Activated naive CD8-positive, alpha-beta T cell treated with anti-CD3 and anti-CD28 coated beads, Interleukin-2, amount 50 U/mL, for 24 hours (primary cell): ENCODE results near the gene EIF4G3.
"Not testable (repeated sequence)": the region's sequence is repeated elsewhere in the genome, so short reads cannot be mapped to it uniquely, and the experiment has no call there.

ENCODE experiments used
- ATAC-seq: fragments of 150-1000 bp; cut with Tn5 transposase; one replicate; pipeline ENCODE4 v1.10.0; 2021
- DNase-seq: peaks from one replicate; pipeline ENCODE4 v3.0.0; 2021
- H3K27ac Mint-ChIP-seq: one replicate; pipeline ENCODE4 v1.8.0; 2021; ENCODE audit warnings: mild to moderate bottlenecking, mixed read lengths
- H3K27me3 Mint-ChIP-seq: one replicate; pipeline ENCODE4 v1.8.0; 2021; ENCODE audit warnings: mixed read lengths
- H3K36me3 Mint-ChIP-seq: one replicate; pipeline ENCODE4 v1.8.0; 2021; ENCODE audit warnings: low read depth, mixed read lengths
- H3K4me1 Mint-ChIP-seq: one replicate; pipeline ENCODE4 v1.8.0; 2021; ENCODE audit warnings: mixed read lengths
- H3K4me3 Mint-ChIP-seq: one replicate; pipeline ENCODE4 v1.8.0; 2021; ENCODE audit warnings: mild to moderate bottlenecking, moderate library complexity, mixed read lengths
- H3K9me3 Mint-ChIP-seq: one replicate; pipeline ENCODE4 v1.8.0; 2021; ENCODE audit warnings: mixed read lengths

Gene EIF4G3

DNA sequence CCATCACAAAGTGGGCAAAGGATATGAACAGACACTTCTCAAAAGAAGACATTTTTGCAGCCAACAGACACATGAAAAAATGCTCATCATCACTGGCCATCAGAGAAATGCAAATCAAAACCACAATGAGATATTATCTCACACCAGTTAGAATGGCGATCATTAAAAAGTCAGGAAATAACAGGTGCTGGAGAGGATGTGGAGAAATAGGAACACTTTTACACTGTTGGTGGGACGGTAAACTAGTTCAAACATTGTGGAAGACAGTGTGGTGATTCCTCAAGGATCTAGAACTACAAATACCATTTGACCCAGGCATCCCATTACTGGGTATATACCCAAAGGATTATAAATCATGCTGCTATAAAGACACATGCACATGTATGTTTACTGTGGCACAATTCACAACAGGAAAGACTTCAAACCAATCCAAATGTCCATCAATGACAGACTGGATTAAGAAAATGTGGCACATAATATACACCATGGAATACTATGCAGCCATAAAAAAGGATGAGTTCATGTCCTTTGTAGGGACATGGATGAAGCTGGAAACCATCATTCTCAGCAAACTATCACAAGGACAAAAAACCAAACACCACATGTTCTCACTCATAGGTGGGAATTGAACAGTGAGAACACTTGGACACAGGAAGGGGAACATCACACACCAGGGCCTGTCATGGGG, 83.3 kb downstream of the EIF4G3 start:
- DNase-seq, H3K27ac Mint-ChIP-seq, H3K4me3 Mint-ChIP-seq, H3K9me3 Mint-ChIP-seq, ATAC-seq, H3K27me3 Mint-ChIP-seq: not testable (repeated sequence)
- Mint-ChIP-seq H3K36me3 (peaks cover 43% of the 10 kb centered on the region), H3K4me1 (peaks cover 16% of the 10 kb centered on the region)

DNA sequence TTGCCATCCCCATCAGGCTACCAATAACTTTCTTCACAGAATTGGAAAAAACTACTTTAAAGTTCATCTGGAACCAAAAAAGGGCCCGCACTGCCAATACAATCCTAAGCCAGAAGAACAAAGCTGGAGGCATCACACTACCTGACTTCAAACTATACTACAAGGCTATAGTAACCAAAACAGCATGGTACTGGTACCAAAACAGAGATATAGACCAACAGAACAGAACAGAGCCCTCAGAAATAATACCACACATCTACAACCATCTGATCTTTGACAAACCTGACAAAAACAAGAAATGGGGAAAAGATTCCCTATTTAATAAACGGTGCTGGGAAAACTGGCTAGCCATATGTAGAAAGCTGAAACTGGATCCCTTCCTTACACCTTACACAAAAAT, 84.2 kb downstream of the EIF4G3 start:
- not testable (repeated sequence) for DNase-seq, H3K27me3 Mint-ChIP-seq, H3K4me3 Mint-ChIP-seq, H3K27ac Mint-ChIP-seq, ATAC-seq, H3K9me3 Mint-ChIP-seq
- H3K4me1 Mint-ChIP-seq, result peaks cover 16% of the 10 kb centered on the region
- H3K36me3 Mint-ChIP-seq, result peaks cover 40% of the 10 kb centered on the region

DNA sequence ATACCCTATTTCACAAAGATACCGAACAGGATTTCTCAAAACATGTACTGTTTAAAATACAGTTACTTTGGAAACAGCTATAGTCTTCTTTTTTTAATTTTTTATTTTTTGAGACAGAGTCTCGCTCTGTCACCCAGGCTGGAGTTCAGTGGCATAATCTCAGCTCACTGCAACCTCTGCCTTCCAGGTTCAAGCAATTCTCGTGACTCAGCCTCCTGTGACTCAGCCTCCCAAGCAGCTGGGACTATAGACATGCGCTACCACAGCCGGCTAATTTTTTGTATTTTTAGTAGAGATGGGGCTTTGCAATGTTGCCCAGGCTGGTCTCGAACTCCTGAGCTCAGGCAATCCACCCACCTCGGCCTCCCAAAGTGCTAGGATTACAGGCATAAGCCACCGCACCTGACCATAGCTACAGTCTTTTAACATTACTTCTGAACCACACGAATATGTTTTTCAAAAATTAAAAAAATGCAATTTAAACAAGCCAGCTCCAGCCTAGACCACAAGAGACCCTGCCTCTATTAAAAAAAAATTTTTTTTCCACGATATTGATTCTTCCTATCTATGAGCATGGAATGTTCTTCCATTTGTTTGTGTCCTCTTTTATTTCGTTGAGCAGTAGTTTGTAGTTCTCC, 85.5 kb downstream of the EIF4G3 start:
- H3K4me3 Mint-ChIP-seq, DNase-seq, H3K9me3 Mint-ChIP-seq, H3K27me3 Mint-ChIP-seq, H3K27ac Mint-ChIP-seq: not testable (repeated sequence)
- Mint-ChIP-seq H3K36me3 (peaks cover 43% of the 10 kb centered on the region), H3K4me1 (peaks cover 16% of the 10 kb centered on the region)
- ATAC-seq, result peak; percentile 78

DNA sequence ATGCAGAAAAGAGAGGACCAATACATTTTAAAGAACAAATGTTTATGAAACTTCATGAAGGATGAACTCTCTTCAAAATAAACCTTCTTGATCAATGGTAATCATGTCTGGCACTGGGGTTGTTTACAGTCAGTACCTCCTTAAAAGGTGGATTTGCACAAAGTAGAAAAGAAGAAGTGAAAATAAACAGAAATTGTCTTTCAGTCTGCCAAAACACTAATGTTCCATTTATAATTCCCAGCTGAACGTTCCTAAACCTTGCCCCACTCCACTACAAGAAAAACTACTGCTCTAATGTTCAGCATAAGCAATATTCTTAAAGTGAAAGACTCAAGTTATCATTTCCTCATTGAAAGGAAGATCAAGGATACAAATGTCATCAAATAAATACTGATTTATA, 86.2 kb downstream of the EIF4G3 start:
- ATAC-seq (no peak), DNase-seq (no peak)
- H3K27me3 Mint-ChIP-seq, result no peaks in the 10 kb centered on the region
- H3K9me3 Mint-ChIP-seq, result no peaks in the 10 kb centered on the region
- H3K27ac Mint-ChIP-seq, result no peak overlapping the region
- peaks cover 16% of the 10 kb centered on the region for H3K4me1 Mint-ChIP-seq
- peaks cover 40% of the 10 kb centered on the region for H3K36me3 Mint-ChIP-seq
- no peak overlapping the region for H3K4me3 Mint-ChIP-seq

DNA sequence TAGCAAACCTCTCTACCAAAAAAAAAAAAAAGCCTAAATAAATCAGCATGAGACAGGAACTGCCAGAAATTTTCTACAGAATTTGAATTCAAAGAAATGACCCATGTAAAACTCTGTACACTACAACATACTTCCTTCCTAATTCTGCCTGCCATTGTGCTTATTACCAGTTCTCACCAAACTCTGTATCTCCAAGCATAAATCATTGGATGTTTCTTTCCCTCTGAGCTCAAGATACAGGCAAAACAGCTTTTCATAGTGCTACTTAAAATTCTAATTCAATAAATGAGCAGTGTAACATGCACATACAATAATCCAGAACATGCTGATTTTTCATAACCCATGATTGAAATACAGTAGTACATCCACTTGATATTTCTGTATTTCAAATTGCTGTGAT, 87.0 kb downstream of the EIF4G3 start:
- Mint-ChIP-seq H3K4me1 (peaks cover 16% of the 10 kb centered on the region), H3K4me3 (no peak overlapping the region), H3K36me3 (peaks cover 34% of the 10 kb centered on the region), H3K27ac (no peak overlapping the region), H3K27me3 (no peaks in the 10 kb centered on the region), H3K9me3 (no peaks in the 10 kb centered on the region)
- no peak for ATAC-seq
- no peak for DNase-seq

DNA sequence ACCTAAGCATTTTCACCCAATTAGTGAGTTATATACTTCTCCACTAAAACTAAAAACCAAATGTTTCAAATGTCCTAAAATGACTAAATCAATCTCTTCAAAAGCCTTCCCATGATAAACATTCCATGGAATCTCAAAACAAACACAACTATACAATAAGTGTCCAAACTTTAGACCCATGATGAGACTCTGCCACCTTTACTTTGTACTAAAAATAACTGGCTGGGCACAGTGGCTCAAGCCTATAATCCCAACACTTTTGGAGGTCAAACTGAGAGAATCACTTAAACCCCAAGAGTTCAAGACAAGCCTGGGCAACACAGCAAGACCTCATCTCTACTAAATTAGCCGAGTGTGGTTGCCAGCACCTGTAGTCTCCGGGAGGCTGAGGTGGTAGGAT, 87.4 kb downstream of the EIF4G3 start:
- Mint-ChIP-seq H3K27me3 (no peaks in the 10 kb centered on the region), H3K36me3 (peaks cover 35% of the 10 kb centered on the region), H3K27ac (no peak overlapping the region), H3K9me3 (no peaks in the 10 kb centered on the region), H3K4me1 (peaks cover 21% of the 10 kb centered on the region), H3K4me3 (no peak overlapping the region)
- no peak for DNase-seq
- ATAC-seq, result no peak

DNA sequence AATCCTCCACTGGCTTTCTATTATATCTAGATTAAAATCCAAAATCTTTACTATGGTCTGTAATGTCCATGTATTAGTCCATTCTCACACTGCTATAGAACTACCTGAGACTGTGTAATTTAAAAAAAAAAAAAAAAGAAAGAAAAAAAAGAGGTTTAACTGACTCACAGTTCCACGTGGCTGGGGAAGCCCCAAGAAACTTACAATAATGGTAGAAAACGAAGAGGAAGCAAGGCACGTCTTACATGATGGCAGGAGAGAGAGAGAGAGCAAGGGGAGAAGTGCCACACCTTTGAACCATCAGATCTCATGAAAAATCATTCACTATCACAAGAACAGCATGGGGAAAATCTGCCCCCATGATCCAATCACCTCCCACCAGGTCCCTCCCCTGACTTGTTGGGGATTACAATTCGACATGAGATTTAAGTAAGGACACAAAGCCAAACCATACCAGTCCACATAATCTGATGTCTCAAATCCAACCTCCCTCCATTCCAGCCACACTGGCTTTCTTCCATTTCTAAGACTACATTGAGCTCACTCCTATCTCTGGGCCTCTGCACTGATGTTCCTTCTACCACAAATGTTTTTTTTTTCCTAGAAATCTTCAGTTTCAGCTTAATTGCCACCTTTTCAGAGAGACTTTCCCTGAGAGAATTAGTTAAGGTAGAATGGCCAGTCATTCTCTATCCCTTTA, 92.4 kb downstream of the EIF4G3 start:
- no peaks in the 10 kb centered on the region for H3K9me3 Mint-ChIP-seq
- H3K4me1 Mint-ChIP-seq, result peaks cover 11% of the 10 kb centered on the region
- no peaks in the 10 kb centered on the region for H3K27me3 Mint-ChIP-seq
- no peak overlapping the region for H3K27ac Mint-ChIP-seq
- ATAC-seq (no peak), DNase-seq (no peak)
- H3K4me3 Mint-ChIP-seq, result no peak overlapping the region
- H3K36me3 Mint-ChIP-seq, result peaks cover 39% of the 10 kb centered on the region

DNA sequence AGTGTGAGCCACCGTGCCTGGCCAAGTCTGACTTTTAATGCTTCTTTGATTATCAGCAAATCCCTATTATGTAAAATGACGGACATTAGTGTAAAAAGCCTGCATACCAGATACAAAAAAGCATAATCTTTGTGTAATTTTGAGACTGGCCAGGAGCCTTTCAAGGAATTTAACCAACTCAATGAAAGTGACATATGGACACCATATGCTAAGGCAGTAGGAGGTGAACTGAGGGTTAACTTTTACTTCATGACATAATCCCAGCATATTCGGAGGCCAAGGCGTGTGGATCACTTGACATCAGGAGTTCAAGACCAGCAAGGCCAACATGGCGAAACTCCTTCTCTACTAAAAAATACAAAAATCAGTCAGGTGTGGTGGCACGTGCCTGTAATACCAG, 94.6 kb downstream of the EIF4G3 start:
- Mint-ChIP-seq H3K4me1 (peaks cover 14% of the 10 kb centered on the region), H3K27ac (no peak overlapping the region), H3K9me3 (no peaks in the 10 kb centered on the region), H3K27me3 (no peaks in the 10 kb centered on the region), H3K36me3 (peaks cover 32% of the 10 kb centered on the region), H3K4me3 (no peak overlapping the region)
- DNase-seq (no peak), ATAC-seq (no peak)

DNA sequence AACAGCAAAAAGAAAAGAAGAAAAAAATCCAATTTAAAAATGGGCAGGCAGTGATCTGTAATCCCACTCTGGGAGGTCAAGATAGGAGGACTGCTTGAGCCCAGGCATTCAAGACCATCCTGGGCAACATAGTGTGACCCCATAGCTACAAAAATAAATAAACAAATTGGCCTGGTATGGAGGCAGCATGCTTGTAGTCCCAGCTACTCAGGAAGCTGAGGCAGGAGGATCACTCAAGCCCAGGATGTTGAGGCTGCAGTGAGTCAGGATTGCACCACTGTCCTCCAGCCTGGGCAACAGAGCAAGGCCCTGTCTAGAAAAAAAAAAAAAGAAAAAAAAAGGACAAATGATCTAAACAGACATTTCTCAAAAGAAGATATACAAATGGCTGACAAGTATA, 99.6 kb downstream of the EIF4G3 start:
- DNase-seq (no peak), ATAC-seq (no peak)
- Mint-ChIP-seq H3K4me1 (peaks cover 6% of the 10 kb centered on the region), H3K27me3 (no peaks in the 10 kb centered on the region), H3K27ac (no peak overlapping the region), H3K36me3 (peaks cover 23% of the 10 kb centered on the region), H3K9me3 (no peaks in the 10 kb centered on the region), H3K4me3 (no peak overlapping the region)

DNA sequence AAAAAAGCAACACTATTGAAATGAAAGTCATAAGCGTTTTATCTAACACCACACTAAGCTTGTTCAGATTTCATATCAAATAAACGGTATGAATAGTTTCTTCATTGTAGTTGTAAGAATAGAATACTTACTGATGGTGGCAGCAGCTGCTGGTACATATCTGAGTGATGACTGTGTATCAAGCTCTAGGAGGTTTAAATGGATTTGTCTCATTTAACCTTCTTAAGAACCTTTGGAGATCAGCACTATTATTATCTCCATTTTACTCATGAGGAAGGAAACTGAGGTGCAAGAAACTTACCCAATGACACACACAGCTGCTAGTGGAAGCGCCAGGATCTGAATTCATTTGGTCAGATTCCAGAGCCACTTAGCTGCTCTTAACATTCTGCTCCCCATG, 104.0 kb downstream of the EIF4G3 start:
- peaks cover 6% of the 10 kb centered on the region for H3K4me1 Mint-ChIP-seq
- no peaks in the 10 kb centered on the region for H3K27me3 Mint-ChIP-seq
- H3K4me3 Mint-ChIP-seq, result no peak overlapping the region
- no peak for ATAC-seq
- DNase-seq, result no peak
- H3K27ac Mint-ChIP-seq, result no peak overlapping the region
- peaks cover 12% of the 10 kb centered on the region for H3K36me3 Mint-ChIP-seq
- H3K9me3 Mint-ChIP-seq, result no peaks in the 10 kb centered on the region

DNA sequence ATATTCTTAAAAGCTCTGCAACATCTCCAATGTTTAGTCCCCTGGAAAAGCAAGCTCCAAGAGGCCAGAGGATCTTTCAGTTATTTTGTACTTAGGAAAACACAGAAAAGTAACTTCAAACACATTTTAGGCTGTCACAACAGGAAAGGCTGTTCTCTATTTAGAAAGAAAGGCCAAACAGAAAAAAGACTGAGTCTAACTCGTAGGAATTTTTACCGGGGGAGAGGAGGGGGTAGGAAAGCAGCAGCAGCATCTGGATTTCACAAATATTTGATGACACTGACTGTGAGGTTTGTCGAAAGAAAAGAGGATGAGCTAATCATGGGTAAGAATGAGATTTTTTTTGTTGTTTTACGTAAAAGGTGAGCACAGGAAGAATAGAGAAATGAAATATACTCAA, 107.1 kb downstream of the EIF4G3 start:
- H3K27ac Mint-ChIP-seq, result no peak overlapping the region
- H3K27me3 Mint-ChIP-seq, result no peaks in the 10 kb centered on the region
- DNase-seq (no peak), ATAC-seq (no peak)
- no peaks in the 10 kb centered on the region for H3K4me1 Mint-ChIP-seq
- no peaks in the 10 kb centered on the region for H3K9me3 Mint-ChIP-seq
- peaks cover 12% of the 10 kb centered on the region for H3K36me3 Mint-ChIP-seq
- no peak overlapping the region for H3K4me3 Mint-ChIP-seq

DNA sequence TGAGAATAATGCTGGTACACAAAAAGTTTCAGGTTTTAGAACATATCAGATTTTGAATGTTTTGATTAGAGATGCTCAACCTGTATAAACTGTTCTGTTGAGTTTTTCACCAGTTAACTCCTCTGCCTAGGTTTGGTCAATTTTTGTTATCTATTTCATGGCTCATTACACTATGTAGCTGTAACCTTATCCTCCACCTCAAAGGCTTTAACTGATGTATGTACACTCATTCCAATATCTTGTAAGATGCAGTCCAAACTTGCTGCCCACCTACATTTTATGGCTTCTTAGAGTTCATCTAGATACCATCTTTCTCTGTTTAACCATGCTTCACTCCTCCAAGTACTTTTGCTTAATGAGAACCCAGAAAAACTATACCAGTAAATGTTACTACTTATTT, 107.8 kb downstream of the EIF4G3 start:
- DNase-seq, result no peak
- Mint-ChIP-seq H3K9me3 (no peaks in the 10 kb centered on the region), H3K4me3 (no peak overlapping the region), H3K27ac (no peak overlapping the region), H3K27me3 (no peaks in the 10 kb centered on the region), H3K4me1 (no peaks in the 10 kb centered on the region), H3K36me3 (peaks cover 14% of the 10 kb centered on the region)
- no peak for ATAC-seq

DNA sequence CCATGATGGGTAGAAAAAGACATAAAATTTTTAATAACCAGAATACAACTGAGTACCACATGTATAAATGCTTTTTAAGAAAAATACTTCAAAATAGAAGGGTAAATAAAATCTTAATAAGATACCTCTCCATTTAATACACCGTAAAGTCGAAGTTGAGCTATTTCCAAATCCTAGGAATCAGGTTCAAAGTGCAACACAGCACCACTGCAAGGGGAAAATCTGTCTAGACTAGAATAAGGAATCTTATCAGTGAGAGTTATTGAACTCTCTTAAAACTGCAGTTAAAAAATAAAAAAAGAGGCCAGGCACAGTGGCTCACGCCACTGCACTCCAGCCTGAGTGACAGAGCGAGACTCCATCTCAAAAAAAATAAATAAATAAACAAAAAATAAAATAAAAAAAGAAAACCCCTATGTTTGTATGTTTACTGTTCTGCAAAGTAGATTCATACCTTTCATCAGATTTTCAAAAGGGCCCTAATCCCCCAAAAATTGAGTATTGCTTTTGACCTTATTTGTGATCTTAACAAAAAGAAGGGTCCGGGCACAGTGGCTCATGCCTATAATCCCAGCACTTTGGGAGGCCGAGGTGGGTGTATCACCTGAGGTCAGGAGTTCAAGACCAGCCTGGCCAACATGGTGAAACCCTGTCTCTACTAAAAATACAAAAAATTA, 109.0 kb downstream of the EIF4G3 start:
- DNase-seq (no peak), ATAC-seq (no peak)
- H3K27ac Mint-ChIP-seq, result no peak overlapping the region
- no peaks in the 10 kb centered on the region for H3K9me3 Mint-ChIP-seq
- H3K4me1 Mint-ChIP-seq, result no peaks in the 10 kb centered on the region
- H3K36me3 Mint-ChIP-seq, result peaks cover 13% of the 10 kb centered on the region
- H3K27me3 Mint-ChIP-seq, result no peaks in the 10 kb centered on the region
- no peak overlapping the region for H3K4me3 Mint-ChIP-seq

DNA sequence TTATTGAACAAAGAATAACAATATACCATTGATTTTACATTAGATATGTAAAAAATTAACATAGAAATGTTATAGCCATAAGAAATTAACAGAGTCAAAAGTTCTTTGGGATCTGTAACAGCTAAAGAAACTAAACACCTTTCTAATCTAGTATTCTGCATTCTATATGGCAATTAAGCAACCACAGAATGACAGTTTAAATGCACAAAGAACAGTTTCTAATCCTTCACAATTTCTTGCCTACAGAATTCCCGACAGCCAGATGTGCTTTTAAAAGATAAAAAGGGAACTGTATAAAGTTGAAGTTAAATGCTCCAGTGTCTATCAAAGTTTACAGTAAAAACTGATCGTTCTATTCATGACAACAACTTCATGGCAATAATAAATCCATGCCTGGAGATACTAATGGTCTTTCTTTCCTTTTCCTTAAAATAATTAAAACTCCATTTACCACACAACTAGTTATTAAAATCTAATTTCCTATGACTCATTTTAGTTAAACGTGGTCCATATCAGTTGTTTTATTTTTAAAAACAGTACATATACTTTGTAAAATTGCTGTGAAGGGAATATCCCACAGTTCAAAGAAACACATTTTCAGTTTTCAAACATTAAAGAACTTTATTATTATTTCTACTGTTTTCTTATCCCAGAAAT, 110.2 kb downstream of the EIF4G3 start:
- no peak for ATAC-seq
- no peak overlapping the region for H3K4me3 Mint-ChIP-seq

More for the DNA sequence above, 110.2 kb downstream of the EIF4G3 start:
- Mint-ChIP-seq H3K27ac (no peak overlapping the region), H3K27me3 (no peaks in the 10 kb centered on the region), H3K4me1 (no peaks in the 10 kb centered on the region), H3K9me3 (no peaks in the 10 kb centered on the region), H3K36me3 (peaks cover 12% of the 10 kb centered on the region)
- DNase-seq, result no peak
